ENCODE data around the gene MLNR. TPM values are rescaled to one million over a fixed set of nuclear protein-coding genes. Genes with fewer than 3 reads are reported as not detected.

The MLNR gene
- total RNA-seq, 1 experiment from 2014 or later, result not detected

DNA sequence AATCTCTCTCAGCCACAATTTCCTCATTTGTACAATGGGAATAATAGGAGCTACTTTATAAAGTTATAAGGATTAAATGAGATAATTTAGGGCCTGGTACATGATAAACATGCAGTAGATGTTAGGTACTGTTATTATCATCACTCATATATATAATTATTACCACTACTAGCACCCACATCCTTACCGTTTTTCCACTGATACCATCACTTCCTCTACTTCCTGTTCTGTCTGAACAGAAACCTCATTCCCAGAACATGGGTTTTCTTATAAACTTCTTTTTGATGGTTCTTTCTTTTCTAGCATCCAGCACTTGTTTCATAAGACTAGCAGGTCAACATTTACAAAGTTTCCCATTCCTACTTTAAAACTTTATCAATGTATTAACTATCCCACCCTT, 33.9 kb downstream of the MLNR start:
- H3K4me3 ChIP-seq (ENCODE audit: low read length), result no peak overlapping the region
- no peaks in the 10 kb centered on the region; the same call in 1 of the 2 replicates for H3K36me3 ChIP-seq (ENCODE audit: low read depth, low read length)
- TF ChIP-seq EZH2phosphoT487 (IDR thresholded peaks at IDR 0.05; ENCODE audit: borderline replicate concordance, low read length), result no peak
- no peak for TF ChIP-seq CTCF (conservative IDR thresholded peaks at IDR 0.05; ENCODE audit: low read depth, low read length)
- no peak for TF ChIP-seq EZH2 (IDR thresholded peaks at IDR 0.05; ENCODE audit: low read length, unreplicated experiment)
- no peaks in the 10 kb centered on the region for H3K9me2 ChIP-seq (replicated peaks; ENCODE audit: low read length)
- no peak overlapping the region for H3K9ac ChIP-seq (ENCODE audit: low read length)
- ATAC-seq (no peak), DNase-seq (no peak)
- ChIA-PET POLR2A (ENCODE audit: unreplicated experiment) (no interaction called here), CTCF (no interaction called here)
- no peaks in the 10 kb centered on the region for H3K4me1 ChIP-seq (ENCODE audit: insufficient read depth, low read length)
- no peak overlapping the region for H2AFZ ChIP-seq (ENCODE audit: low read length)
- H3K27me3 ChIP-seq (ENCODE audit: low read length), result no peaks in the 10 kb centered on the region
- BruUV-seq (replicated peaks), result no TSS peak
- H3K27ac ChIP-seq (ENCODE audit: low read length), result no peak overlapping the region
- no peaks in the 10 kb centered on the region for H4K20me1 ChIP-seq (ENCODE audit: low read length)
- no peaks in the 10 kb centered on the region for H3F3A ChIP-seq (ENCODE audit: low read length, unreplicated experiment)
- H3K9me3 ChIP-seq (ENCODE audit: low read length), result no peaks in the 10 kb centered on the region
- H3K79me2 ChIP-seq (ENCODE audit: low read length), result peaks cover 6% of the 10 kb centered on the region; the same call in 1 of the 2 replicates
- intact Hi-C loops (cut with micrococcal nuclease), result no loop called here
- no peak overlapping the region for H3K4me2 ChIP-seq (ENCODE audit: low read length)

- no TSS peak for BruUV-seq (replicated peaks)
- no peaks in the 10 kb centered on the region for H3F3A ChIP-seq (ENCODE audit: low read length, unreplicated experiment)
- TF ChIP-seq EZH2 (IDR thresholded peaks at IDR 0.05; ENCODE audit: low read length, unreplicated experiment) (no peak), EZH2phosphoT487 (IDR thresholded peaks at IDR 0.05; ENCODE audit: borderline replicate concordance, low read length) (no peak), CTCF (conservative IDR thresholded peaks at IDR 0.05; ENCODE audit: low read depth, low read length) (no peak)
- ATAC-seq (no peak), DNase-seq (no peak)
- POLR2A ChIA-PET (ENCODE audit: unreplicated experiment), result no interaction called here
- H3K9ac ChIP-seq (ENCODE audit: low read length), result no peak overlapping the region
- no peak overlapping the region for H3K4me2 ChIP-seq (ENCODE audit: low read length)
- H3K4me3 ChIP-seq (ENCODE audit: low read length), result no peak overlapping the region
- H3K27me3 ChIP-seq (ENCODE audit: low read length), result no peaks in the 10 kb centered on the region
- no peaks in the 10 kb centered on the region for H3K9me3 ChIP-seq (ENCODE audit: low read length)
- no peak overlapping the region for H2AFZ ChIP-seq (ENCODE audit: low read length)
- intact Hi-C loops (cut with micrococcal nuclease), result no loop called here
- peaks cover 8% of the 10 kb centered on the region; the same call in 1 of the 2 replicates for H3K36me3 ChIP-seq (ENCODE audit: low read depth, low read length)
- no peaks in the 10 kb centered on the region for H3K79me2 ChIP-seq (ENCODE audit: low read length)
- CTCF ChIA-PET, result no interaction called here
- H3K4me1 ChIP-seq (ENCODE audit: insufficient read depth, low read length), result no peaks in the 10 kb centered on the region
- no peaks in the 10 kb centered on the region for H3K9me2 ChIP-seq (replicated peaks; ENCODE audit: low read length)
- H4K20me1 ChIP-seq (ENCODE audit: low read length), result no peaks in the 10 kb centered on the region
- no peak overlapping the region for H3K27ac ChIP-seq (ENCODE audit: low read length)
Observed at GRCh38 chr13:49256841-49257240, 36.7 kb downstream of the MLNR start.

GRCh38 chr13:49258089-49258796, 38.1 kb downstream of the MLNR start:
- Histone ChIP-seq H3F3A (ENCODE audit: low read length, unreplicated experiment) (no peaks in the 10 kb centered on the region), H4K20me1 (ENCODE audit: low read length) (no peaks in the 10 kb centered on the region), H3K4me1 (ENCODE audit: insufficient read depth, low read length) (no peaks in the 10 kb centered on the region), H3K4me2 (ENCODE audit: low read length) (no peak overlapping the region), H3K9me2 (replicated peaks; ENCODE audit: low read length) (no peaks in the 10 kb centered on the region), H2AFZ (ENCODE audit: low read length) (no peak overlapping the region), H3K36me3 (ENCODE audit: low read depth, low read length) (peaks cover 8% of the 10 kb centered on the region; the same call in 1 of the 2 replicates), H3K79me2 (ENCODE audit: low read length) (no peaks in the 10 kb centered on the region), H3K27ac (ENCODE audit: low read length) (no peak overlapping the region), H3K27me3 (ENCODE audit: low read length) (no peaks in the 10 kb centered on the region), H3K9ac (ENCODE audit: low read length) (no peak overlapping the region), H3K9me3 (ENCODE audit: low read length) (no peaks in the 10 kb centered on the region), H3K4me3 (ENCODE audit: low read length) (no peak overlapping the region)
- no peak for TF ChIP-seq EZH2 (IDR thresholded peaks at IDR 0.05; ENCODE audit: low read length, unreplicated experiment)
- no peak for TF ChIP-seq EZH2phosphoT487 (IDR thresholded peaks at IDR 0.05; ENCODE audit: borderline replicate concordance, low read length)
- no peak for TF ChIP-seq CTCF (conservative IDR thresholded peaks at IDR 0.05; ENCODE audit: low read depth, low read length)
- ATAC-seq (no peak), DNase-seq (no peak)
- ChIA-PET CTCF (no interaction called here), POLR2A (ENCODE audit: unreplicated experiment) (no interaction called here)
- BruUV-seq (replicated peaks), result no TSS peak
- intact Hi-C loops (cut with micrococcal nuclease), result no loop called here
